ENCODE measurements around the gene UBR2. TPM values are rescaled to one million over a fixed set of nuclear protein-coding genes. Genes with fewer than 3 reads are reported as not detected.
"Not testable (repeated sequence)": the region's sequence is repeated elsewhere in the genome, so short reads cannot be mapped to it uniquely, and the experiment has no call there.

Gene UBR2
- total RNA-seq, 1 donor from 2014 or later: 32.3 TPM

DNA sequence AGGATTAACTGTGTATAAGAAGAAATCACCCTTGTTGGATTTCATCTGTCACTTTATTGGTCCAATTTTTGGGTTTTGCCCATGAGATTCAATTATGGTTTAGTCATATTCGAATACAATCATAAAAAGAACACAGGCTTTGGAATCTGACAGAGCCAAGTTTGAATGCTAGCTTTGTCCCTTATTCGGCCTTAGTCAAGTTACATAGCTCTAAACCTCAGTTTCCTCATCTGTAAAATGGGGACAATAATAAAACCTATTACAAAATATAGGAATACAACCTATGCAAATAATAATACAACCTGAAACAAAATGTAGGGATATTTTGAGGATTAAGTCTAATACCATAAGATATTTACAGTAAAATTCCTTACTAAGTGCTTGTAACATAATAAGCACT lies 100.9 kb downstream of the UBR2 start:
- Mint-ChIP-seq H3K4me1 (ENCODE audit: low read depth, unreplicated experiment) (no peaks in the 10 kb centered on the region), H3K27ac (ENCODE audit: unreplicated experiment) (no peak overlapping the region), H3K4me3 (ENCODE audit: unreplicated experiment) (no peak overlapping the region), H3K36me3 (ENCODE audit: unreplicated experiment) (no peaks in the 10 kb centered on the region), H3K9me3 (ENCODE audit: unreplicated experiment) (peaks cover 2% of the 10 kb centered on the region), H3K27me3 (ENCODE audit: unreplicated experiment) (no peaks in the 10 kb centered on the region)
- no peak for DNase-seq
- TF ChIP-seq CTCF (IDR thresholded peaks at IDR 0.05; ENCODE audit: partially characterized antibody, unreplicated experiment): no peak

- not testable (repeated sequence) for H3K27ac Mint-ChIP-seq (ENCODE audit: unreplicated experiment); H3K9me3 Mint-ChIP-seq (ENCODE audit: unreplicated experiment); DNase-seq; H3K4me1 Mint-ChIP-seq (ENCODE audit: low read depth, unreplicated experiment); H3K4me3 Mint-ChIP-seq (ENCODE audit: unreplicated experiment); H3K36me3 Mint-ChIP-seq (ENCODE audit: unreplicated experiment); H3K27me3 Mint-ChIP-seq (ENCODE audit: unreplicated experiment)
Observed at GRCh38 chr6:42674368-42674767, 110.5 kb downstream of the UBR2 start.

DNA sequence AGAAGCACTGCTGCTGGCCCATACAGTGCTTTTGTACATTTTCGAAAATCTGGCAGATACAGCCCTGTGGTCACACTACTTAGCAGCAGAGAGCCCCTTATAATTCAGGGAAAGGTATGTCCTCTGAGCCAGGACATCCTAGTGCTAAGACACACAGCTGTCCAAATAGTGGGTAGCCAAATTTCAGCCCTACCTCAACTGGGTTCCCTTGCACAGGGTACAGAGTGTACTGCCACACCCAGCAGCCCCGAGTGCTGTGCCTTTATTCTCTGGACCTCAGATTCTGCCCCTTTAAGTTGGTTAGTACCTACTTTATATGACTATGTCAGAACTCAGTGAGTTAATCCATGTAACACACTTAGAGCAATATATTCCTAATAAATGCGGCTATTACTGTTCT lies 111.0 kb downstream of the UBR2 start:
- Mint-ChIP-seq H3K4me1 (ENCODE audit: low read depth, unreplicated experiment) (no peaks in the 10 kb centered on the region), H3K27me3 (ENCODE audit: unreplicated experiment) (no peaks in the 10 kb centered on the region), H3K27ac (ENCODE audit: unreplicated experiment) (no peak overlapping the region), H3K36me3 (ENCODE audit: unreplicated experiment) (peaks cover 5% of the 10 kb centered on the region), H3K4me3 (ENCODE audit: unreplicated experiment) (no peak overlapping the region), H3K9me3 (ENCODE audit: unreplicated experiment) (no peaks in the 10 kb centered on the region)
- no peak for DNase-seq
- TF ChIP-seq CTCF (IDR thresholded peaks at IDR 0.05; ENCODE audit: partially characterized antibody, unreplicated experiment): no peak

DNA sequence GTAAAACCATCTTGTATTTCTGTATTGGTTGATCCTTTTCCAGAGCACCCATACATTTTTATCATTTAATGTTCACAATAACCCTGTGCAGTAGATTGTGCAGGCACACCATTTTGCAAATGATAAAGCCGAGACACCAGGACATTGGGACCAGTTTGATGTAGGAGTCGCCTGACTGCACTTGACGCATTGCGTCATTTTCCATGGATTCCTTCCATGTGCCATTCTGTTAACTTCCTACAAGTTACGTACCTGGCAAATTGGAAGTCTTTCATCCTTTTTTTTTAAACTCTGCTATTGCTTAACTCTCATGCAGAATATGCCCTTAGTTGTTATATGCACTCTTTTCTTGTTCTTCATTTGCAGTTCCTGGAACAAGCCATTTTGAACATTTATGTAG lies 115.5 kb downstream of the UBR2 start:
- H3K4me1 Mint-ChIP-seq (ENCODE audit: low read depth, unreplicated experiment): no peaks in the 10 kb centered on the region
- no peak overlapping the region for H3K27ac Mint-ChIP-seq (ENCODE audit: unreplicated experiment)
- H3K36me3 Mint-ChIP-seq (ENCODE audit: unreplicated experiment): peaks cover 4% of the 10 kb centered on the region
- no peak for TF ChIP-seq CTCF (IDR thresholded peaks at IDR 0.05; ENCODE audit: partially characterized antibody, unreplicated experiment)
- H3K27me3 Mint-ChIP-seq (ENCODE audit: unreplicated experiment): no peaks in the 10 kb centered on the region
- no peaks in the 10 kb centered on the region for H3K9me3 Mint-ChIP-seq (ENCODE audit: unreplicated experiment)
- no peak for DNase-seq
- no peak overlapping the region for H3K4me3 Mint-ChIP-seq (ENCODE audit: unreplicated experiment)

- Mint-ChIP-seq H3K4me1 (ENCODE audit: low read depth, unreplicated experiment) (no peaks in the 10 kb centered on the region), H3K4me3 (ENCODE audit: unreplicated experiment) (no peak overlapping the region), H3K9me3 (ENCODE audit: unreplicated experiment) (peaks cover 7% of the 10 kb centered on the region), H3K27me3 (ENCODE audit: unreplicated experiment) (peaks cover 1% of the 10 kb centered on the region), H3K36me3 (ENCODE audit: unreplicated experiment) (peaks cover 21% of the 10 kb centered on the region), H3K27ac (ENCODE audit: unreplicated experiment) (no peak overlapping the region)
- TF ChIP-seq CTCF (IDR thresholded peaks at IDR 0.05; ENCODE audit: partially characterized antibody, unreplicated experiment): no peak
- no peak for DNase-seq
Observed at GRCh38 chr6:42688281-42688680, 124.5 kb downstream of the UBR2 start.

DNA sequence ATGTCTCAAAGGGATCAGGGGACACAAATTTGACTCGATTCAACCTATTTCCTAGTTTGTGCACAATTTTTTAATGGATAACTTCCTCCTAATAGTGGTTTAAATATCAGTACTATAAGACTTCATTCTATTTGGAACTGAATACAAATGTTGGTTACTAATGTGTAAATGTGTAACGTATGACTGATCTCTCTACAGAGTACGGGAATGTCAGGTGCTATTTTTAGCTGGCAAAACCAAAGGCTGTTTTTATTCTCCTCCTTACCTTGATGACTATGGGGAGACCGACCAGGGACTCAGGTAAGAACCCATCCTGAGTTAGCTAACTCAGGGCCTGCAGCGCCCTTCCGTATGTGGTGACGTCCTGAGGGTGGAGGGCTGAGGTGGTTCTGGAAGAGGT lies 125.5 kb downstream of the UBR2 start:
- H3K4me1 Mint-ChIP-seq (ENCODE audit: low read depth, unreplicated experiment): no peaks in the 10 kb centered on the region
- H3K4me3 Mint-ChIP-seq (ENCODE audit: unreplicated experiment): no peak overlapping the region
- H3K36me3 Mint-ChIP-seq (ENCODE audit: unreplicated experiment): peaks cover 17% of the 10 kb centered on the region
- no peak for TF ChIP-seq CTCF (IDR thresholded peaks at IDR 0.05; ENCODE audit: partially characterized antibody, unreplicated experiment)
- peaks cover 1% of the 10 kb centered on the region for H3K27me3 Mint-ChIP-seq (ENCODE audit: unreplicated experiment)
- no peak overlapping the region for H3K27ac Mint-ChIP-seq (ENCODE audit: unreplicated experiment)
- DNase-seq: no peak
- H3K9me3 Mint-ChIP-seq (ENCODE audit: unreplicated experiment): peaks cover 7% of the 10 kb centered on the region

Data from glutamatergic neuron (in vitro differentiated cells).